BJ (cell line): ENCODE results near the gene ARMC3. TPM values are rescaled to one million over a fixed set of nuclear protein-coding genes. Genes with fewer than 3 reads are reported as not detected.

Source experiments
- CTCF ChIA-PET: fragments of 350-600 bp; formaldehyde crosslinking; extraction: SDS; loops from one replicate; lab custom pipeline; 2021; ENCODE audit warnings: antibody characterized with exemption, inconsistent platforms; lab: Yijun Ruan, JAX
- POLR2A ChIA-PET: fragments of 300-600 bp; sonication (Branson Sonifier 250); formaldehyde crosslinking; extraction: SDS; loops from one replicate; lab custom pipeline; 2021; ENCODE audit warnings: antibody characterized with exemption; lab: Charles Lee
- DNase-seq: peaks from one replicate; pipeline ENCODE4 v3.0.0-alpha.2; 2011; ENCODE audit warnings: low read depth
- H3K27me3 ChIP-seq: 2 replicates; pipeline ENCODE4 v1.6.0; 2011; ENCODE audit warnings: low read length; ENCODE audit not compliant: control insufficient read depth, insufficient read depth
- H3K36me3 ChIP-seq: 2 replicates; pipeline ENCODE4 v1.5.1; 2011; ENCODE audit warnings: low read length; ENCODE audit not compliant: control insufficient read depth, insufficient read depth
- H3K4me3 ChIP-seq: 2 replicates; pipeline ENCODE4 v1.5.1; 2011; ENCODE audit warnings: low read depth, mild to moderate bottlenecking, control low read depth, low read length
- polyA plus RNA-seq: library from polyadenylated mRNA; depleted of rRNA; stranded (reverse); fragments of >200 nt; gene quantifications from 2 replicates; pipeline ENCODE4 v1.2.3, GENCODE V29; 2011
- TF ChIP-seq, protein P1 (sequence below): IDR thresholded peaks from 2 replicates; pipeline ENCODE4 v1.5.1; 2011; ENCODE audit warnings: low read depth, mild to moderate bottlenecking, control low read depth, inconsistent platforms, low read length, moderate library complexity; ENCODE audit not compliant: insufficient read depth

ARMC3 gene
- polyA plus RNA-seq, 1 experiment: not detected

DNA sequence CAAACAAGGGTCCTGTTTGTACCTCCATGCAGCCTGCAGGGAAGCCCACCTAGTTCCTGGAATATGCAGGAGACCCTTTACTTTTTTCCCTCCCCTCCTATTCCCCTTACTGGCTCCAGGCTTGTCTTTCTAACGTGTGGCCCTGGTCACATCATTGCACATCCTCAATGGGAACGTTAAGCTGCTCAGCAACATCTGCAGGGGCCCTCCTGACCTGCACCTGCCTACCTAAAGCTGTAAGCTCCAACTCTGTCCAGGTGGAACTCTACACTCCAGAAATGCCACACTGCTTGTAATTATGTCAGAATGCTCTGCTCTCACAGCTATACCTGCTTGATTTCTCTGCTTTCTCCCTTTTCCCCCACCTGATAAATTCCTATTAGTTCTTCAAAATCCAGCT lies 72.1 kb downstream of the ARMC3 start:
- POLR2A ChIA-PET: no interaction called here

DNA sequence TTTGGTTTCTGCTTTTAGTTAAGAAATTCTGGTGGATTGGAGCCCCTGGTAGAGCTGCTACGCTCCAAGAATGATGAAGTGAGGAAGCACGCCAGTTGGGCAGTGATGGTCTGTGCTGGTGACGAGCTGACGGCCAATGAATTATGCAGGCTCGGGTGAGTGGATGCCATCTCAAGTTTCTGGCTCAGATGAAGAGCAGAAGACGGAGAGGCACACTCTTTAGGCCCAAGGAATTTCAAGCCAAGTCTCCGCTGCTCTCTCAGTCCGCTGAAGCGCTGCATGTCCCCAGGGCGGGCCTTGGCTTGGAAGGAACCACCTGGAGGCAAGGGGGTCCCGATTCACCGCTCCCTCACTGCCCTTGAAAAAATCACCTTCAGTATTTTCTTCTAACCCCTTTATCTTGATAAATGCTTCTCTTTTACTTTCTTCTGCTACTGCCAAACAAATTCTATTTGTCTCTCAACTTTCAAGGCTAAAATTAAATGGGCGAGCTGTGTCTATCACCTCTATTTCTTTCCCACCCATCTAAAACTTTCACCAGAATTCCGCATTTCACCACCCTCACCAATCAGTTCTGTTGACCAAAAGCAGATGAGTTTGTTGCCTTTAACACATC lies 74.2 kb downstream of the ARMC3 start:
- TF ChIP-seq, protein P1, sequence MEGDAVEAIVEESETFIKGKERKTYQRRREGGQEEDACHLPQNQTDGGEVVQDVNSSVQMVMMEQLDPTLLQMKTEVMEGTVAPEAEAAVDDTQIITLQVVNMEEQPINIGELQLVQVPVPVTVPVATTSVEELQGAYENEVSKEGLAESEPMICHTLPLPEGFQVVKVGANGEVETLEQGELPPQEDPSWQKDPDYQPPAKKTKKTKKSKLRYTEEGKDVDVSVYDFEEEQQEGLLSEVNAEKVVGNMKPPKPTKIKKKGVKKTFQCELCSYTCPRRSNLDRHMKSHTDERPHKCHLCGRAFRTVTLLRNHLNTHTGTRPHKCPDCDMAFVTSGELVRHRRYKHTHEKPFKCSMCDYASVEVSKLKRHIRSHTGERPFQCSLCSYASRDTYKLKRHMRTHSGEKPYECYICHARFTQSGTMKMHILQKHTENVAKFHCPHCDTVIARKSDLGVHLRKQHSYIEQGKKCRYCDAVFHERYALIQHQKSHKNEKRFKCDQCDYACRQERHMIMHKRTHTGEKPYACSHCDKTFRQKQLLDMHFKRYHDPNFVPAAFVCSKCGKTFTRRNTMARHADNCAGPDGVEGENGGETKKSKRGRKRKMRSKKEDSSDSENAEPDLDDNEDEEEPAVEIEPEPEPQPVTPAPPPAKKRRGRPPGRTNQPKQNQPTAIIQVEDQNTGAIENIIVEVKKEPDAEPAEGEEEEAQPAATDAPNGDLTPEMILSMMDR: no peak
- no peak for DNase-seq
- Histone ChIP-seq H3K27me3 (0 out of 2 replicates have a peak, but pooled peaks cover 4% of the 10 kb centered on the region), H3K36me3 (no peaks in the 10 kb centered on the region), H3K4me3 (no peak overlapping the region)
- POLR2A ChIA-PET: no interaction called here
- CTCF ChIA-PET: interaction anchor here (3.5 kb wide), 1 partner anchor 13 kb away, joined by 14 read pairs; no protein-coding TSS in a partner anchor

More for the DNA sequence above, 72.1 kb downstream of the ARMC3 start:
- CTCF ChIA-PET: interaction anchor here (1.3 to 3.5 kb wide), 2 partner anchors 11 to 990 kb away, joined by 4 to 14 read pairs; no protein-coding TSS in a partner anchor
- TF ChIP-seq, protein P1: no peak
- Histone ChIP-seq H3K36me3 (no peaks in the 10 kb centered on the region), H3K4me3 (no peak overlapping the region), H3K27me3 (peaks cover 6% of the 10 kb centered on the region; the same call in 1 of the 2 replicates)
- no peak for DNase-seq

DNA sequence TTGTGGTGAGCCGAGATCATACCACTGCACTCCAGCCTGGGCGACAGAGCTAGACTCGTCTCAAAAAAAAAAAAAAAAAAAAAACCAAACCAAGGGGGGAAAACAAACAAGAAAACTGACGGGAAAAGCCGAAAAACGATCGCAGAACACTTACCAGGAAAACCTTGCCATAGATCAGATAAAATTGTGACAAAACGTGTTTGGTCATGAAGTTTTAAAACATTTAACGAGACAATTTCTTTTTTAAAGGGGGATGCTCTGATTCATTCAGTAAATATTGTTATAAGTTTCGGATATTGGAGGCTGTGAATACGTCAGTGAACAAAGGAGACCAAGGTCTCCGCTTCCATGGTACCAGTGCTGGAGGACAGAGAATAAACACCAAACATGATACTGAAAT lies 77.3 kb downstream of the ARMC3 start:
- CTCF ChIA-PET: no interaction called here
- Histone ChIP-seq H3K4me3 (no peak overlapping the region), H3K27me3 (0 out of 2 replicates have a peak, but pooled peaks cover 2% of the 10 kb centered on the region), H3K36me3 (no peaks in the 10 kb centered on the region)
- POLR2A ChIA-PET: no interaction called here
- DNase-seq: no peak
- TF ChIP-seq, protein P1: no peak

DNA sequence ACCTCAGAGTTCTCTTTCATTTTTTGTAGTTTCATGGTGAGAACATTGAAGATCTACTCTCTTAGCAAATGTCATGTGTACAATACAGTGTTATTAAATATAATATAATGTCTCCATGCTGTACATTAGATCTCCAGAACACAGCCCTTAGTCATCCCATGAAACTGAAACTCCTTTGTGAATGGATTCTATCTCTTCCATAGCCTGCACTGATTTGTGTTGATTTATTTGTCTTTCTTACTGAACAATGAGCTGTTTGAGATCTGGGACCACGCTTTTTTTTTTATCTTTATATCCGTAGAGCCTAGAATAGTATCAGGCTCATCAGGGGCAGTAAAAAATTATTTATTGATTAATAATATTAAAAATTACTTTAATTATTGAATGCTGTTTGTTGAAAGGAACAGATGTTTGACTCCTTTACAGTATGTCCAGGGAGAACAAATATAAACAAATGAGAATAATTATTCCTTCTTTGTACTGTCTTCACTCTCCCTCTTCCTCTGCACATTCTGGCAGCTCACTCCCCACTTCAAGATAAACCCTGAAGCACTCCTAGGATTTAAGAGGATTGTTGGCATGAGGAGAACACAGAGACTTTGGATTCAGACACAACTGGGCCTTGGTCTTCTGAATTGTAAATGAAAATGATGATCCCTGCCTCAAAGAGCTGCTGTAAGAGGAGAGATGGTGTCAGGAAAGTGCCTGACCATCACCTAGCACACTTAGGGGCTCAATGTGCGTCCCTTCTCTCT lies 85.9 kb downstream of the ARMC3 start:
- POLR2A ChIA-PET: no interaction called here
- no peak overlapping the region for H3K4me3 ChIP-seq
- CTCF ChIA-PET: no interaction called here

More for the DNA sequence above, 85.9 kb downstream of the ARMC3 start:
- TF ChIP-seq, protein P1: no peak
- no peaks in the 10 kb centered on the region; the same call in 1 of the 2 replicates for H3K27me3 ChIP-seq
- H3K36me3 ChIP-seq: no peaks in the 10 kb centered on the region
- no peak for DNase-seq
